Choroid plexus epithelial cell (primary cell): Measurements from ENCODE around the gene CCNYL1.

Experiments
- DNase-seq: peaks from one replicate; pipeline ENCODE4 v3.0.0-alpha.2; 2010; ENCODE audit warnings: low read depth
- H3K4me3 ChIP-seq: 2 replicates; pipeline ENCODE4 v1.5.1; 2011; ENCODE audit warnings: low read depth, mild to moderate bottlenecking, control low read depth, low read length, moderate library complexity
- TF ChIP-seq, protein P1 (sequence below): conservative IDR thresholded peaks from 2 replicates; pipeline ENCODE4 v1.5.1; 2011; ENCODE audit warnings: low read depth, mild to moderate bottlenecking, control low read depth, inconsistent platforms, low read length, moderate library complexity

CCNYL1 gene

DNA sequence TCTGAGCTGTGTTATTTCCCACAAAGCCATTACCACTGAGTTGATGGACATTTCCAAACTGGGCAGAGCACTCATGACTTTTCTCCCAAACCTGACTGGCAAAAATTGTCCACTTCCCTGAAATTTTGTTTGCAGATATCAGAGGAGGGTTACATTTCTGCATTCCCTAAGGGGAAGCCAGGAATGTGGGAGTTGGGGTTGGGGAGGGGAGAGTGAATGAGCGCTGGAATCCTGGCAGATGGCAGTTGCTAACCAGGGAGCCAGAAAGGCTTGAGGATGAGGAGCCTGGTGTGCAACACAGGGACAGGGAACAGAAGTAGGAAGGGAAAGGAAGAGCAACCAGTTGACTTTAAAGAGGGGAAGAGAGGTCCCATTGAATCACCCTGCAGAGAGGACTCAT is 14.0 kb upstream of the CCNYL1 start:
- no peak overlapping the region for H3K4me3 ChIP-seq
- DNase-seq: no peak
- TF ChIP-seq, protein P1, sequence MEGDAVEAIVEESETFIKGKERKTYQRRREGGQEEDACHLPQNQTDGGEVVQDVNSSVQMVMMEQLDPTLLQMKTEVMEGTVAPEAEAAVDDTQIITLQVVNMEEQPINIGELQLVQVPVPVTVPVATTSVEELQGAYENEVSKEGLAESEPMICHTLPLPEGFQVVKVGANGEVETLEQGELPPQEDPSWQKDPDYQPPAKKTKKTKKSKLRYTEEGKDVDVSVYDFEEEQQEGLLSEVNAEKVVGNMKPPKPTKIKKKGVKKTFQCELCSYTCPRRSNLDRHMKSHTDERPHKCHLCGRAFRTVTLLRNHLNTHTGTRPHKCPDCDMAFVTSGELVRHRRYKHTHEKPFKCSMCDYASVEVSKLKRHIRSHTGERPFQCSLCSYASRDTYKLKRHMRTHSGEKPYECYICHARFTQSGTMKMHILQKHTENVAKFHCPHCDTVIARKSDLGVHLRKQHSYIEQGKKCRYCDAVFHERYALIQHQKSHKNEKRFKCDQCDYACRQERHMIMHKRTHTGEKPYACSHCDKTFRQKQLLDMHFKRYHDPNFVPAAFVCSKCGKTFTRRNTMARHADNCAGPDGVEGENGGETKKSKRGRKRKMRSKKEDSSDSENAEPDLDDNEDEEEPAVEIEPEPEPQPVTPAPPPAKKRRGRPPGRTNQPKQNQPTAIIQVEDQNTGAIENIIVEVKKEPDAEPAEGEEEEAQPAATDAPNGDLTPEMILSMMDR: no peak

DNA sequence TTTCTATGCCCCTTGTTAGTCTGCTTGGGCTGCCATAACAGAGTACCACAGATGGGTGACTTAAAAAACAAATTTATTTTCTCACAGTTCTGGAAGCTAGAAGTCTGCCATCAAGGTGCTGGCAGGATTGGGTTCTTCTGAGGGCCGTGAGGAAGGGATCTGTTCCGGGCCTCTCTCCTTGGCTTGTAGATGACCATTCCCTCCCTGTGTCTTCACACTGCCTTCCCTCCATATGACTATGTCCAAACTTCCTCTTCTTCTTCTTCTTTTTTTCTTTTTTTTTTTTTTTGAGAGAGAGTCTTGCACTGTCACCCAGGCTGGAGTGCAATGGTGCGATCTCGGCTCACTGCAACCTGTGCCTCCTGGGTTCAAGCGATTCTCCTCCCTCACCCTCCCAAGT is 13.1 kb upstream of the CCNYL1 start:
- DNase-seq: no peak
- TF ChIP-seq, protein P1: no peak
- H3K4me3 ChIP-seq: no peak overlapping the region

DNA sequence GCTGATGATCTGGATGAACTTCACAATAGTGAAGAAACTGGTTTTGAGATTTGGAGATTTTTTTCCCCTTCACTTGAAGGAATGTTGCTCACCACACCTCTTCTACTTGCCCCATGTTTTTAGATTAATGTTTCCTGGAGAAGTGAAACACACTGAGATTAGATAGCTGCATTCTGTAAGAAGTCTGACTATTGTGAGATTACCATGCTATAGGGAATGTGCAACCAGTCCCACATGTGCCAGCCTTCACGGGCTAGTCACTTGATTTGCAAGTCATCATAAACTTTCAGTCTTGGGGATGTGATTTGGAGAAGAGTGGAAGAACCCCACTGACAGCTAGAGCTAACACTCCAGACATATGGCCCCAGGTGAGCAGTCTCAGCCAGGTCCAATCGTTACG is 7.4 kb upstream of the CCNYL1 start:
- H3K4me3 ChIP-seq: no peak overlapping the region
- DNase-seq: no peak
- TF ChIP-seq, protein P1: no peak

DNA sequence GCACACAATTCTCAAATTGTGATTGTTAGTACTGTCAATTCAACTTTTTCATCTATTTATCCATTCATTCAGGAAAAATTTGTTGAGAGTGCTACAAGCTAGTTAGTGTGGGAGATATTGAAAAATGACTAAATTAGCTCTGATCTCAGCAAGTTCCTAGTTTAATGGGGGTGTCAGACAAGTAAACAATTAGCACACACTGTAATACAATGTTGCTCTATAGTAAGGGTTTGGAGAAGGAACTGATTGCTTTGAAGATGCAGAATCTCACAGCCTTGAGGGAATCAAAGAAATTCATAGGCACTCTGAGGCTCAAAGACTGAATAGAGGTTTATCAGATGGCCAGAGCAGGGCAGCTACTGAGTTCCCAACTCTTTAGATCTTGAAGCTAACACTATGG is 6.8 kb upstream of the CCNYL1 start:
- no peak overlapping the region for H3K4me3 ChIP-seq
- TF ChIP-seq, protein P1: no peak
- no peak for DNase-seq

DNA sequence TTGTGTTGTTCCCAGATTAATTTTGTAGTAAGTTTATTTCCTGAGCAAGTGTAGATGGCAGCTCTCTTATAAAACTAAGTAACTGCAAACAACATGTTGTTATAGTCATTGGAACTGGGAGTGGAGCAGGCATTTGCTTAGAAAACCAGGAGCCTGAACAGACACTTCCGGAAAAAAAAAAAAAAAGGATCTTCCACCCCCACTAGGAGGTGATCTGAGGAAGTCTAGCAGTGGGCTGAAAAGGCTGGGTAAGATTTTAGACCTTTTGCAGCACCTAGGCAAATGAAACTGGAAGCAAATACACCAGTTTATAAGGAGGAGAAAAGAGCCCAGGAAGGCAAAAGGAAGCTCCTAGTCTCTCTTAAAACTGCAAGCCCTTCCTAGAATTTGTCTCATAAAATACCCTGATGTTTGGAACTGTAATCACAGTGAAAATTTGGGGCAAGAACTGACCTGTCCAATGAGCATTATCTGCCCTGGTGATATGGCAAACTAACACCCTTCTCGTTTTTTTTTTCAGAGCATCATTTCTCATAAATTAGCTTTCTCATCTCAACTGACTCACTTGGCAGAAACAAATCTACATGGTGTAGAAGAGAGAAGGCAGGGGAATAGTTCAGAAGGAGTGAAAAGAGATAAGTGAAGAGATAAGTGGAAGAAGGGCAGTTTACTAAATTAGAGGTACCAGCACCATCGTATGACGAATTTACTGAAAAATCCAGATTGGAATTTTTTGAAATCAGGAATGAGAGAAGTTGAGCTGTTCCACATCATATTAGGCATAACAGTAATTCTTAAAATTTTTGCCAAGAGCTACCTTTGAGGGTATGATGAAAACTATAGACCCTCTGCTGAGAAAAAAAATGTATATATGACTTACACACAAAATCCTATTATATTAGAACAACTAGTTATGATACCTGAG is 4.2 kb upstream of the CCNYL1 start:
- H3K4me3 ChIP-seq: no peak overlapping the region
- no peak for DNase-seq
- TF ChIP-seq, protein P1: no peak

DNA sequence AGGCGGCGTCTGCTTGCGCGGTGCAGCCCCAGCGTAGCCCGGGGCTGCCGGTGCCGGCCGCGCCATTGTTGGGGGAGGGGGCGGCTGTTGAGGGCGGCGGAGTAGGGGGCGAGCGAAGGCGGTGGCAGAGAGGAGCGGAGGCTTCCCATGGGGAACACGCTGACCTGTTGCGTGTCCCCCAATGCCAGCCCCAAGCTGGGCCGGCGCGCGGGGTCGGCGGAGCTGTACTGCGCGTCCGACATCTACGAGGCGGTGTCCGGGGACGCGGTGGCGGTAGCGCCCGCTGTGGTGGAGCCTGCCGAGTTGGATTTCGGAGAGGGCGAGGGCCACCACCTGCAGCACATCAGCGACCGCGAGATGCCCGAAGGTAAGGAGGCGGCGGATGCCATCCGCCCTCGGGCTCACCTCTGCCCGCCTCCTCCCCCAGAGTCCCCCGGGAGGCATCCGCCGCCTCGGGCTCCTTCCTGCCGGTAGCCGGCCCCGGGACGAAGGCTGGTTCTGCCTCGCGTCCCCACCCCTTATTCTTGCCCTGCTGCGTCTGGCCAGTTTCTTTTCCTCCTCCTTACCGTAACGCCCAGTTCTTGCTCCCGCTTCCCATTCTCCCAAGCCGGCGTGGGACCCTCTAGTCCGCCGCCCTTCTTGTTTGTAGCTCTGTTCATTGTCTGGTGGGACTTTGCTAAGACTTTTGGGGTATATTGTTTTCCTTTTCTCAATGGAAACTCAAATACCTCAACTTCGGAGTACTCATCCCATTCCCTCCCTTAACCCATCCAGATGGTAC is 500 bp downstream of the CCNYL1 start:
- peak overlapping the region; percentile 93 for H3K4me3 ChIP-seq
- DNase-seq: peak; percentile 42
- TF ChIP-seq, protein P1: no peak

DNA sequence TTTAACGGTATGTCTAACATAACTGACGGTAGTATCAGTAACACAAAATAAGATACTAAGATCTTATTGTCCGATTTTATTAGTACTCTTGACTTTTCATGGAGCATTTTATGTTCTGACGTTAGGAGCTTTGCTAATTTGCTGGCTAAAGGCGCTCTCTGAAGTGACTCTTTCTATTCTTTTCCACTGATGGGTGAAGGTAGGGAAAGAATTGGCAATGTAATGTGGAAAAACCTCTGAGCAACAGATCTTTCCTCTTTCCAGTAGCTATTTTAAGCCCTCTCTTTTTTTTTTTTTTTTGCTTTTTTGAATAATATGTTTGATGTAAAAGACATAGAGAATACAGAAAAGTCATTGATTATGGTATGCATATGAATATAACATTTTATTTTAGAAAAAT is 4.6 kb downstream of the CCNYL1 start:
- no peak for DNase-seq
- TF ChIP-seq, protein P1: no peak
- H3K4me3 ChIP-seq: no peak overlapping the region
